Sigmoid colon (tissue), 7 donors: Measurements from ENCODE around the gene SPATA2L. TPM values are rescaled to one million over a fixed set of nuclear protein-coding genes. Genes with fewer than 3 reads are reported as not detected.
"Not testable (repeated sequence)": the region's sequence is repeated elsewhere in the genome, so short reads cannot be mapped to it uniquely, and the experiment has no call there.

ENCODE experiments used
- DNase-seq: peaks from one replicate; pipeline ENCODE4 v3.0.0-alpha.2; 2019
- H3K27ac ChIP-seq, 4 donors: fragments of 200-600 bp; sonication (generic); one replicate each; pipeline ENCODE4 v1.5.1; 2016 to 2019; ENCODE audit warnings: mild to moderate bottlenecking in 1 of 4
- H3K27me3 ChIP-seq, 3 donors: fragments of 200-600 bp; sonication (generic); one replicate each; pipeline ENCODE4 v1.5.1; 2019; ENCODE audit warnings: mild to moderate bottlenecking in 1 of 3
- H3K36me3 ChIP-seq, 4 donors: fragments of 200-600 bp; sonication (generic); one replicate each; pipeline ENCODE4 v1.5.1; 2016 to 2019
- H3K4me1 ChIP-seq, 4 donors: fragments of 200-600 bp; sonication (generic); one replicate each; pipeline ENCODE4 v1.5.1; 2017 to 2019
- H3K4me3 ChIP-seq, 4 donors: fragments of 200-600 bp; sonication (generic); one replicate each; pipeline ENCODE4 v1.5.1; 2017 to 2019; ENCODE audit warnings: mild to moderate bottlenecking in 2 of 4, moderate library complexity in 1 of 4
- H3K9me3 ChIP-seq, 4 donors: fragments of 200-600 bp in 3 of 4; sonication (generic) in 3 of 4; one replicate each; pipeline versions ENCODE4 v1.5.1 to v1.6.1; 2013 to 2019
- EP300 ChIP-seq, 4 donors: sonication (generic); formaldehyde crosslinking; IDR thresholded peaks; one replicate each; pipeline ENCODE4 v1.6.1; 2017; ENCODE audit warnings: antibody characterized with exemption in 4 of 4
- POLR2A ChIP-seq, 2 donors: fragments of 450-650 bp; IDR thresholded peaks; one replicate each; pipeline ENCODE4 v1.6.1; 2016; ENCODE audit warnings: antibody characterized with exemption in 2 of 2, mild to moderate bottlenecking in 2 of 2, moderate library complexity in 2 of 2
- POLR2AphosphoS5 ChIP-seq, 4 donors: sonication (generic); formaldehyde crosslinking; IDR thresholded peaks; one replicate each; pipeline ENCODE4 v1.6.1; 2017; ENCODE audit warnings: antibody characterized with exemption in 4 of 4
- WGBS, 2 donors: extraction: QIAGEN DNeasy Blood & Tissue Kit; methylation state at CpG; one replicate each; pipeline ENCODE4 v1.1.7; 2013; 5-methylcytosine and 5-hydroxymethylcytosine counted together
- intact Hi-C: fragments of 100-400 bp; cut with DNase I; formaldehyde crosslinking; loops from one replicate; pipeline ENCODE4 v1.15.1; 2023
- polyA plus RNA-seq, 3 donors: library from polyadenylated mRNA; stranded (reverse); fragments of 200-250 nt; gene quantifications; one replicate each; pipeline ENCODE4 v1.2.3, GENCODE V29; 2013
- total RNA-seq, 4 donors: library from RNA; depleted of rRNA; stranded (reverse); fragments of >200 nt; gene quantifications; one replicate each; pipeline ENCODE4 v1.1.0, GENCODE V29; 2016
- TF ChIP-seq, protein P1 (sequence below), 4 experiments: fragments of 450-650 bp in 3 of 4; fragments of 200-600 bp in 1 of 4; IDR thresholded peaks; one replicate each; pipeline ENCODE4 v1.5.1; 2016 to 2019; ENCODE audit warnings: antibody characterized with exemption in 4 of 4, mild to moderate bottlenecking in 3 of 4, moderate library complexity in 2 of 4
- donor health status: healthy with polysubstance abuse.
- donor health status: Bipolar disorder and iron deficiency.
- donor health status: healthy.

The SPATA2L gene
- total and polyA plus RNA-seq, 7 donors, result 3.5 to 17.6 (median 11.3) TPM

GRCh38 chr16:89691231-89691985, 10.1 kb downstream of the SPATA2L start:
- whole genome bisulfite sequencing, 2 donors, result 95 to 97% methylated on average over 21 of the region's 21 CpGs
- peaks cover 6 to 53% (median 35%) of the 10 kb centered on the region in 4 donors for H3K36me3 ChIP-seq

GRCh38 chr16:89690392-89690901, 11.1 kb downstream of the SPATA2L start:
- 93 to 94% methylated on average over 16 of the region's 16 CpGs for WGBS, 2 donors
- peaks cover 0 to 19% (median 14%) of the 10 kb centered on the region in 4 donors for H3K4me1 ChIP-seq
- intact Hi-C loops, result no loop called here
- H3K36me3 ChIP-seq, result peaks cover 6 to 52% (median 35%) of the 10 kb centered on the region in 4 donors
- no peak for TF ChIP-seq POLR2AphosphoS5 (IDR thresholded peaks at IDR 0.05)
- TF ChIP-seq, protein P1, sequence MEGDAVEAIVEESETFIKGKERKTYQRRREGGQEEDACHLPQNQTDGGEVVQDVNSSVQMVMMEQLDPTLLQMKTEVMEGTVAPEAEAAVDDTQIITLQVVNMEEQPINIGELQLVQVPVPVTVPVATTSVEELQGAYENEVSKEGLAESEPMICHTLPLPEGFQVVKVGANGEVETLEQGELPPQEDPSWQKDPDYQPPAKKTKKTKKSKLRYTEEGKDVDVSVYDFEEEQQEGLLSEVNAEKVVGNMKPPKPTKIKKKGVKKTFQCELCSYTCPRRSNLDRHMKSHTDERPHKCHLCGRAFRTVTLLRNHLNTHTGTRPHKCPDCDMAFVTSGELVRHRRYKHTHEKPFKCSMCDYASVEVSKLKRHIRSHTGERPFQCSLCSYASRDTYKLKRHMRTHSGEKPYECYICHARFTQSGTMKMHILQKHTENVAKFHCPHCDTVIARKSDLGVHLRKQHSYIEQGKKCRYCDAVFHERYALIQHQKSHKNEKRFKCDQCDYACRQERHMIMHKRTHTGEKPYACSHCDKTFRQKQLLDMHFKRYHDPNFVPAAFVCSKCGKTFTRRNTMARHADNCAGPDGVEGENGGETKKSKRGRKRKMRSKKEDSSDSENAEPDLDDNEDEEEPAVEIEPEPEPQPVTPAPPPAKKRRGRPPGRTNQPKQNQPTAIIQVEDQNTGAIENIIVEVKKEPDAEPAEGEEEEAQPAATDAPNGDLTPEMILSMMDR (IDR thresholded peaks at IDR 0.05), result no peak
- no peak for TF ChIP-seq POLR2A (IDR thresholded peaks at IDR 0.05)
- no peak for TF ChIP-seq EP300 (IDR thresholded peaks at IDR 0.05)
- no peaks in the 10 kb centered on the region for H3K9me3 ChIP-seq
- H3K27ac ChIP-seq, result no peak overlapping the region
- H3K27me3 ChIP-seq, result no peaks in the 10 kb centered on the region
- H3K4me3 ChIP-seq, result no peak overlapping the region
- no peak for DNase-seq

More at GRCh38 chr16:89691231-89691985, 10.1 kb downstream of the SPATA2L start:
- H3K27ac ChIP-seq, result no peak overlapping the region
- no peak overlapping the region for H3K4me3 ChIP-seq
- H3K4me1 ChIP-seq, result peaks cover 0 to 13% (median 9%) of the 10 kb centered on the region in 4 donors
- no peaks in the 10 kb centered on the region for H3K9me3 ChIP-seq
- TF ChIP-seq EP300 (IDR thresholded peaks at IDR 0.05), result no peak
- TF ChIP-seq, protein P1 (IDR thresholded peaks at IDR 0.05), result no peak
- no peak for TF ChIP-seq POLR2AphosphoS5 (IDR thresholded peaks at IDR 0.05)
- no peak for TF ChIP-seq POLR2A (IDR thresholded peaks at IDR 0.05)
- no peaks in the 10 kb centered on the region for H3K27me3 ChIP-seq
- intact Hi-C loops, result no loop called here
- DNase-seq, result no peak

- H3K27ac ChIP-seq, H3K27me3 ChIP-seq, H3K4me3 ChIP-seq, DNase-seq, H3K9me3 ChIP-seq: not testable (repeated sequence)
- intact Hi-C loops, result loop anchor here (5.0 kb wide), 1 partner anchor 183 kb away; the partner anchor contains the start of gene TCF25
- Histone ChIP-seq H3K4me1 (peaks cover 0 to 19% (median 14%) of the 10 kb centered on the region in 4 donors), H3K36me3 (peaks cover 6 to 44% (median 35%) of the 10 kb centered on the region in 4 donors)
- WGBS, 2 donors, result 72 to 93% methylated on average over 4 of the region's 4 CpGs
Measured at GRCh38 chr16:89689621-89690020, 11.9 kb downstream of the SPATA2L start.

- no peak for TF ChIP-seq POLR2AphosphoS5 (IDR thresholded peaks at IDR 0.05)
- no peak for TF ChIP-seq POLR2A (IDR thresholded peaks at IDR 0.05)
- TF ChIP-seq, protein P1 (IDR thresholded peaks at IDR 0.05), result no peak
- no peak for TF ChIP-seq EP300 (IDR thresholded peaks at IDR 0.05)
- Histone ChIP-seq H3K36me3 (peaks cover 6 to 39% (median 31%) of the 10 kb centered on the region in 4 donors), H3K4me1 (peaks cover 0 to 19% (median 14%) of the 10 kb centered on the region in 4 donors), H3K27me3 (no peaks in the 10 kb centered on the region), H3K9me3 (no peaks in the 10 kb centered on the region), H3K4me3 (no peak overlapping the region), H3K27ac (no peak overlapping the region)
- intact Hi-C loops, result loop anchor here (5.0 kb wide), 1 partner anchor 183 kb away; the partner anchor contains the start of gene TCF25
- no peak for DNase-seq
- WGBS, 2 donors, result 92 to 95% methylated on average over 13 of the region's 13 CpGs
Measured at GRCh38 chr16:89689142-89689541, 12.4 kb downstream of the SPATA2L start.

DNA sequence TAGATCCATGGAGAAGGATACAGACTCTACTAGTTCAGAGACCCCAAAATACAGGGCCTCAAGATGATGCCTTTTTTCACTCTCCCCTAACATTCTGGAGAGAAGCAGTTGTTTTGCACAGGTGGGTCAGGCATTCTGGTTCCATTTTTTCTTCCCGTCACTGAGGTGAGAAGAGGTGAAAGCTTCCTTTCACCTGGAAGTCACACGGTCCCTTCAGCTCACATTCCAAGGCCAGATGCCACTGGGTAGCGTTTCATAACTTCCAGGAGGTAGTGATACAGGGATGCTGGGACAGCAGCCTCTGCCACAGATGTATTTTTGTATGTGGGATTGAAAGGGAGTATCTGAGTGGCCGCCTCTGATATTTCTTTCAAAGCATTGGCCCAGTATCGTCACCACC, 13.1 kb downstream of the SPATA2L start:
- Histone ChIP-seq H3K36me3 (peaks cover 6 to 31% (median 24%) of the 10 kb centered on the region in 4 donors), H3K27me3 (no peaks in the 10 kb centered on the region), H3K4me3 (no peak overlapping the region), H3K4me1 (peaks cover 0 to 19% (median 14%) of the 10 kb centered on the region in 4 donors), H3K9me3 (no peaks in the 10 kb centered on the region), H3K27ac (no peak overlapping the region)
- DNase-seq, result no peak
- WGBS, 2 donors, result 82 to 91% methylated on average over 5 of the region's 5 CpGs
- intact Hi-C loops, result loop anchor here (5.0 kb wide), 1 partner anchor 184 kb away; the partner anchor contains the start of gene TCF25
- no peak for TF ChIP-seq POLR2A (IDR thresholded peaks at IDR 0.05)
